ENCODE results near the gene C1R. TPM values are rescaled to one million over a fixed set of nuclear protein-coding genes. Genes with fewer than 3 reads are reported as not detected.
"Not testable (repeated sequence)": the region's sequence is repeated elsewhere in the genome, so short reads cannot be mapped to it uniquely, and the experiment has no call there.

C1R gene
- polyA plus RNA-seq, 3 donors, result 36.0 to 50.6 (median 45.8) TPM

GRCh38 chr12:7121324-7121723 is 29.1 kb upstream of the C1R start:
- no peak for DNase-seq (ENCODE audit: low read depth in 3 of 3, low spot score in 2 of 3)

DNA sequence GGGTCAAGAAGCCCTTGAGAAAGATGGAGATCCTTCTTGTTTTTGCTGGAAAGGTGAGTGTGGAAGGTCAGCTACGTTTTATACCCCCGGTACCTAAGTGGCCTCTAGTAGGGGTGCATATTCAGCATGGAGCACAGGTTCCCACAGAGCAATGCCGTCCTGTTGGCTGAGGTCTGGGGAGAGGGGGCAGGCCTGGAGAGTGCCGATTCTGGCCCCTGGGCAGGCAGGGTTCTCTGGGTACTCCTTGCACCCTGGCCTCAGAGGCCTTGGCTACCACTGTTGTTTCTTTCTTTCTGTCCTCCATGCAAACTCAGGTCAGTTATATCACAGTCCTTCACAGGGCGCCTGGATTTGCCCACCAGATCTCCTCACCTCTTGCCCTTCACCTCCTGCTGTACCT is 27.9 kb upstream of the C1R start:
- no peak for DNase-seq (ENCODE audit: low read depth in 3 of 3, low spot score in 2 of 3)

- DNase-seq (ENCODE audit: low read depth in 3 of 3, low spot score in 2 of 3), result no peak
These were observed 26.6 kb upstream of the C1R start for GRCh38 chr12:7118881-7119280.

- DNase-seq (ENCODE audit: low read depth in 3 of 3, low spot score in 2 of 3), result no peak
These were observed 25.4 kb upstream of the C1R start for GRCh38 chr12:7117670-7118069.

GRCh38 chr12:7116916-7117315 is 24.7 kb upstream of the C1R start:
- DNase-seq (ENCODE audit: low read depth in 3 of 3, low spot score in 2 of 3), result no peak

DNA sequence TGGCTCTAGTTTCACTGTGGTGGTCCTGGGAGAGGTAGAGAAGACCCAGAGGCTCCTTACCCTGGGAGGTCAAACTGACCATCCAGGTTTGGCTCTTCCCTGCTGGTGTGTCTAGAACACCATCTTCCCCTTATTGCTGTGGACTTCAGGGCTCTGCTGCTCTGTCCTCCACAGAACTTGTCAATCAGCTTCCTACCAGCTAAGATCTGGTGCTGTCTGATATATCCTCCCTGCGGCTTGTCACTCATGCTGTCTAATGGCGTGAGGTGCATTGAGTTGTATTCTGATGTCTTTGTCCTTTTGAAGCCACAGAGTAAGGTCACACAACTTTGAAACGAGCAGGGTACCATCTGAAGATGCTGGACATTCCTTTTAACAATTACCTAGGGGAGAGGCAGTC is 24.0 kb upstream of the C1R start:
- DNase-seq (ENCODE audit: low read depth in 3 of 3, low spot score in 2 of 3), result no peak

DNA sequence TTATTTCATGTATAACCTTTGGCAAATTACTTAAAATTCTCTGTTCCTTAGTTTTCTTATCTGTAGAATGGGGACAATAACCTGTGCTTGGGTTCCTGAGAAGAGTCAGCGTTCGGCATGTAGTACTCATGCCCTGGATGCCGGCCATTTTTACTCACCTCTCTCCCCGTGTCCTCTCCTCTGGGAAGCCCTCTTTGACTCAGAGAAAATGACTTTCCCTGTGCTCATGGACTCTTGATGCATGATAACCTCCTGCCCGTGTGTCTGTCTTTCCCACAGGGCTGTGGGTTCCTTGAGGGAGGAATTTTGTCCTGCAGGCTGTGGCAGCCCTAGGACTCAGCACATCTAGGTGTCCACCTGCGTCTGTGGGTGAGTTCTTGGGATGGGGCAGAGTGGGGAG is 22.6 kb upstream of the C1R start:
- DNase-seq (ENCODE audit: low read depth in 3 of 3, low spot score in 2 of 3), result no peak

GRCh38 chr12:7114008-7114407 is 21.8 kb upstream of the C1R start:
- DNase-seq (ENCODE audit: low read depth in 3 of 3, low spot score in 2 of 3), result no peak

DNA sequence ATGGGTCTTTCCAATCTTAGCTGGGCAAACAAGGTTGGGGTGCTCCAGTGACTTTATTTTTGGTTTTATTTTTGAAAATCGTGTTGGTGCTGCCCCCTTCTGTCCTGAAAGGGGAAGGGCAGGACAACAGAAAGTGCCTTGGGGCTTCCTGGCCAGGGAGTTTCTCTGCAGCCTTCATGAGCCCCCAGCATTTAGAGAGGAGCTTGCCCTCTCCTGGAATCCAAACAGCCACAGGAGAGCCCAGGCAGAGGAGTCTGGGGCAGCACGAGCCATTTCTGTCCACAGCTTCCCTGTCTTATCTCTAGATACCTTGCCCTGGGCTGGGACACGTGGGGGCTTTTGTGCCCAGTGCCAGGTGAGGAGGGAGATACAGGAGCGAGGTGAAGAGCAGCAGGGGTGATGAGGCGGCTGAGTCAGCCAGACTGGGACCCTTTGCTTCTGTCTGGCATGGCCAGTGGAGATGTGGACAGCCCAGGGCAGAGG is 21.2 kb upstream of the C1R start:
- DNase-seq (ENCODE audit: low read depth in 3 of 3, low spot score in 2 of 3), result no peak

GRCh38 chr12:7112041-7112440 is 19.8 kb upstream of the C1R start:
- no peak for DNase-seq (ENCODE audit: low read depth in 3 of 3, low spot score in 2 of 3)

DNA sequence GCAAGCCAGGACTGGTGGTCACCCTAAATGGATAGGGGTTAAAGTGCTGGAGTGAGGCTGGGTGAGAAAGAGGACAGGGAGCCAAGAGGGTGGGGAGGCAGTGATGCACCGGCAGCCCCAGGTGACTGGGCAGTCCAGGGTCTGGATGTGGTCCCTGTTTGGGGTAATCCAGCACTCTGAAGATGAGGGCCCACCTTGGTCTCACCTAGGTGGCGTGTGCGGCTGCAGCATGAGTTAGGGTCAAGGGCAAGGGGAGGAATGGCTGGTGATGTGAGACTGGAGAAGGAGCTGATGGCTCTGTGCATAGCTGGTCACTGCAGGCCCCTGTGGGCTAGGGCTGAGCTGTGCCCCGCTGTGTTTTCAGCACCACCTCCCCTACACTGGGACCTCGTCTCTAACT is 18.4 kb upstream of the C1R start:
- no peak for DNase-seq (ENCODE audit: low read depth in 3 of 3, low spot score in 2 of 3)

- no peak for DNase-seq (ENCODE audit: low read depth in 3 of 3, low spot score in 2 of 3)
These were observed 17.3 kb upstream of the C1R start for GRCh38 chr12:7109572-7109920.

- DNase-seq (ENCODE audit: low read depth in 3 of 3, low spot score in 2 of 3), result peak in 2 of 3 donors; percentile 77 to 78
These were observed 16.7 kb upstream of the C1R start, which contains the start of gene C1RL for GRCh38 chr12:7108796-7109571. Gene C1RL (minus strand): TSS chr12:7109214. CDS start chr12:7109180, 34 bp downstream.

- DNase-seq (ENCODE audit: low read depth in 3 of 3, low spot score in 2 of 3), result no peak
These were observed 16.0 kb upstream of the C1R start for GRCh38 chr12:7108003-7108795.

DNA sequence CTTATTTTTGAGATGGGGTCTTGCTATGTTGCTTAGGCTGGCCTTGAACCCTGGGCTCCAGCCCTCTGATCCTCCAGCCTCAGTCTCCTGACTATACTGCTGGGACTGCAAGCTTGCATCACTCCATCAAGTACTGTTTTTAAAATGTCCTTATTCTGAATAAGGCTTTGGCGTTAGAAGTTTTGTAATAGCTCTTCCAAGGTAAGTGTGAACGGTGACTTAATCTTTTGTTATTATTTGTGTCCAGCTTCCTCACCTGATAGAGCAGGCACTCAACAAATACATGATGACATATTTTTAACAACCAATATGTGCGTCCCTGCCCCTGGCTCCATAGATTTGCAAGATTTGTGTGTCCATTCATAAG is 15.4 kb upstream of the C1R start:
- no peak for DNase-seq (ENCODE audit: low read depth in 3 of 3, low spot score in 2 of 3)

DNA sequence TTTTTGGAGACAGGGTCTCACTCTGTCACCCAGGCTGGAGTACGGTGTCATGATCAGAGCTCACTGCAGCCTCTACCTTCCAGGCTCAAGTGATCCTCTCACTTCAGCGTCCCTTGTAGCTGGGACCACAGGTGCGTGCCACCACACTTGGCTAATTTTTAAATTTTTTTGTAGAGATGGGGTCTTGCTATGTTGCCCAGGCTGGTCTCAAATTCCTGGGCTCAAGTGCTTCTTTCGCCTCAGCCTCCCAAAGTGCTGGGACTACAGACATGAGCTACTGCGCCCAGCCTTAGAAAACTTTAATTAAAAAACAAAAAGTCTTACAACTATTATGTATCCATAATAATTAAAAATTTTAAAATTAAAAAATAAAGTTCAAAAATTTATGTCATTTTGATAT is 14.9 kb upstream of the C1R start:
- DNase-seq (ENCODE audit: low read depth in 3 of 3, low spot score in 2 of 3), result not testable (repeated sequence)

GRCh38 chr12:7106082-7106481 is 13.8 kb upstream of the C1R start:
- no peak for DNase-seq (ENCODE audit: low read depth in 3 of 3, low spot score in 2 of 3)

GRCh38 chr12:7103837-7104584 is 11.8 kb upstream of the C1R start:
- no peak for DNase-seq (ENCODE audit: low read depth in 3 of 3, low spot score in 2 of 3)

GRCh38 chr12:7102582-7102981 is 10.3 kb upstream of the C1R start:
- DNase-seq (ENCODE audit: low read depth in 3 of 3, low spot score in 2 of 3), result no peak

DNA sequence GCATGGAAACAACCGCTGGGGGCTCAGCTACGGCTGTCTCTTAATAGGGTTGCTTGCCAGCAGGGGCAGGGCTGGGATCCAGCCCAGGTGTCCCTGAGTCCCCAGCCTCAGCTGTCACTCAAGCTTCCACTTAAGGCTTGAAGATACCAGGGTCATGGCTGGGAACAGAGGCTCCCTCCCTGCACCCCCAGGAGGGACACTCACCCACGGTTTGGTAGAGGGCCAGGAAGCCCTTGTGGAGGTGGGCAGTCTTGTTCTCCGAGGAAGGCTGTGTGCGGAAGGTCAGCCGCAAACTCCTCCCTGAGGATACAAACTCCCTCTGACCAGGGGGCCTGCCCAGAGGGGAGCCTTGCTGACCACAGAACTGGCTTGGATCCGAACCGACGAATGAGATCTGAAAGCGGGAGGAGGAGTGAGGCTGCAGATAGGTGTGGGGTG is 9.5 kb upstream of the C1R start:
- no peak for DNase-seq (ENCODE audit: low read depth in 3 of 3, low spot score in 2 of 3)

GRCh38 chr12:7101047-7101693 is 8.9 kb upstream of the C1R start:
- no peak for DNase-seq (ENCODE audit: low read depth in 3 of 3, low spot score in 2 of 3)

Measured in right renal cortex interstitium (tissue), 3 donors.